ENCODE data around the gene ZNF526.

- no peak for TF ChIP-seq EZH2 (IDR thresholded peaks at IDR 0.05; ENCODE audit: low read length, unreplicated experiment)
- no peak for TF ChIP-seq EZH2phosphoT487 (IDR thresholded peaks at IDR 0.05; ENCODE audit: borderline replicate concordance, low read length)
Measured at GRCh38 chr19:42229855-42230351, 9.8 kb downstream of the ZNF526 start.
